IMR-90 (cell line): ENCODE data around the gene ECE2.

Experiments
- CTCF ChIP-seq: conservative IDR thresholded peaks from 2 replicates; pipeline ENCODE4 v1.5.1; 2012; ENCODE audit warnings: mild to moderate bottlenecking, low read depth, low read length, improper control_type of control experiment
- ELK1 ChIP-seq: fragments of 150-350 bp; IDR thresholded peaks from 2 replicates; pipeline ENCODE4 v1.6.1; 2016; ENCODE audit warnings: low read depth, mild to moderate bottlenecking, low read length, moderate library complexity, borderline replicate concordance
- MAZ ChIP-seq: IDR thresholded peaks from 2 replicates; pipeline ENCODE4 v1.6.1; 2012; ENCODE audit warnings: low read depth, mild to moderate bottlenecking, low read length, improper control_type of control experiment, moderate library complexity, borderline replicate concordance
- POLR2A ChIP-seq: IDR thresholded peaks from 2 replicates; pipeline ENCODE4 v1.6.1; 2012; ENCODE audit warnings: mild to moderate bottlenecking, low read depth, low read length
- RCOR1 ChIP-seq: IDR thresholded peaks from 2 replicates; pipeline ENCODE4 v1.6.1; 2012; ENCODE audit warnings: mild to moderate bottlenecking, low read length, improper control_type of control experiment; ENCODE audit not compliant: insufficient replicate concordance
- USF2 ChIP-seq: fragments of 150-350 bp; IDR thresholded peaks from 2 replicates; pipeline ENCODE4 v1.6.1; 2017; ENCODE audit warnings: mild to moderate bottlenecking, antibody characterized with exemption, low read length, low read depth

GRCh38 chr3:184249412-184250166 lies 26.2 kb upstream of the ECE2 start, which contains the start of gene EEF1AKMT4:
- TF ChIP-seq CTCF (peak; percentile 58), MAZ (peak; percentile 40; the same call in 1 of the 2 replicates), POLR2A (no peak), USF2 (peak; percentile 17; the same call in 1 of the 2 replicates), RCOR1 (no peak), ELK1 (no peak)
